Body of pancreas (tissue), 4 donors: ENCODE results near the gene PRMT5.
"Not testable (repeated sequence)": the region's sequence is repeated elsewhere in the genome, so short reads cannot be mapped to it uniquely, and the experiment has no call there.

ENCODE experiments used
- CTCF ChIP-seq, 7 experiments: fragments of 450-650 bp in 4 of 7; fragments of 200-600 bp in 3 of 7; sonication (generic) in 3 of 7; IDR thresholded peaks; one replicate each; pipeline ENCODE4 v1.5.1; 2016 to 2019; ENCODE audit warnings: antibody characterized with exemption in 7 of 7
- POLR2A ChIP-seq, 3 donors: fragments of 450-650 bp; IDR thresholded peaks; one replicate each; pipeline ENCODE4 v1.6.1; 2016; ENCODE audit warnings: antibody characterized with exemption in 3 of 3, mild to moderate bottlenecking in 2 of 3

GRCh38 chr14:22951795-22952194 lies 22.6 kb upstream of the PRMT5 start:
- not testable (repeated sequence) for TF ChIP-seq CTCF, POLR2A (IDR thresholded peaks at IDR 0.05)
